ENCODE results near the gene PDRG1. TPM values are rescaled to one million over a fixed set of nuclear protein-coding genes. Genes with fewer than 3 reads are reported as not detected.
"Not testable (repeated sequence)": the region's sequence is repeated elsewhere in the genome, so short reads cannot be mapped to it uniquely, and the experiment has no call there.

PDRG1 gene
- total RNA-seq, 2 donors from 2014 or later = 7.3 to 8.0 TPM

DNA sequence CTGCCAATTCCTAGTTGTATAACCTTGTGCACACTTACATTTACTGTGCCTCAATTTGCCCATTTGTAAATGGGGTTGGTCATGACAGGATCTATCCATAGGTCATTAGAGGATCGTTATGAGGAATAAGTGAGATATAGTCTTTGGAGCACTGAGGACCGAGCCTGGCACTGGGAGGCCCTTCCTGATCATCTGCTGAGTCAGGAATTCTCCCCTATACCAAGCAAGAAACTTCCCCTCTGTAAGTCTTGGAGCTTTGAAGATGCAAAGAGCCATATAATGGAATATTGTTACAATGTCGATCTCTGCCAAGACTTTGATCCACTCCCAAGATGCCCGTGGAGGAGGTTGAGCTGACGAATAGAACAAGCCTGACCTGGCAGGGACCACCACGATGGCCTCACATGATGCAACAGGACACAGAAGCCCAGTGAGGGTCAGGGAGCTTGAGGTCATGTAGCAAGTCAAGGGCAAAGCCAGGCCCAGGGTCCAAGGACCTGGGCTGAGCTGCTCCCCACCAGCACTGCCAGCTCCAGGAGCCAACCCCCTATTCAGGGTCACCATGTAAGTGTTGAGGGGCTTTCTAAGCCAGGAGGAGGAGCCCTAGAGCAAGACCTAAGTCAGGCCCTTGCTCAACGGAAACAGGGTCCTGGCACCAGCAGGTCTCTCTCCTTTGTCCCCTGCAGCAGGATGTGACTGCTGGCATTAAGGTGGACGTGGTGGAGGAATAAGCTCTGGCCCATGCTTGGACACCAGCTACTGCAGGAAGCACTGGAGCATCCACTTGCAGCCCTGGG is 16.7 kb downstream of the PDRG1 start:
- DNase-seq (no peak), ATAC-seq (no peak)
- intact Hi-C loops (cut with DNase I, micrococcal nuclease) = no loop called here

DNA sequence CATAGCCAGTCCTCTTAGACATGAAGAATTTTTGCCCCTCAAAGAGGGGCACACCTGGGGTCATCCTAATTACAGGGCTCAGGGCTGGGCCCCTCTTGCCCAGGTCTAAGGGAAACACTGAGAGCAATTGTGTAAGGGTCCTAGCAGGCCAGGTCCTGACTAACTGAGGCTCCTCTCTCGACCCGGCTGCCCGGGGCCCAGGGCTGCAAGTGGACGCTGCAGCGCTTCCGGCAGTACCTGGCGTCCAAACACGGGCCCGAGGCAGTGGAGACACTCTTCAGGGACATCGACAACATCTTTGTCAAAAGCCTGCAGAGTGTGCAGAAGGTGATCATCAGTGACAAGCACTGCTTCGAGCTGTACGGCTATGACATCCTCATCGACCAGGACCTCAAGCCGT is 17.4 kb downstream of the PDRG1 start:
- intact Hi-C loops (cut with DNase I, micrococcal nuclease) = no loop called here
- ATAC-seq (no peak), DNase-seq (no peak)

DNA sequence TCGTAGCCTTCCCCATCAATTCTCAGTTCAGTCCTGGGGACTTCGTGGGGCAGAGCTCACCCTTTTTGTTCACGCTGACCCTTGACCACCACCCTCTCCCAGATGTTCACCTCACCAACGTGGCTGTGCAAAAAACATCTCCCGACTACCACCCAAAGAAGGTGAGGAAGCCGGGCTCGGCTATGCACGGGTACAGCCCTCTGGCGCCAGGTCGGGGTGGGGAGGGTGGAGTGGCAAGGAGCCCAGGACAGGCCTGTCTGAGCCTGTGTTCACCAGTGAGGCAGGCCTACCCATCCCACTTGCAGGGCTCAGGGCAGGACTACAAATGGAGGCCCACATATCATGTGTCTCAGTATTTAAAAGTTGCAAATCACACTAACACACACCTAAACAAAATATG is 18.1 kb downstream of the PDRG1 start:
- ATAC-seq (no peak), DNase-seq (no peak)
- intact Hi-C loops (cut with DNase I, micrococcal nuclease) = no loop called here

DNA sequence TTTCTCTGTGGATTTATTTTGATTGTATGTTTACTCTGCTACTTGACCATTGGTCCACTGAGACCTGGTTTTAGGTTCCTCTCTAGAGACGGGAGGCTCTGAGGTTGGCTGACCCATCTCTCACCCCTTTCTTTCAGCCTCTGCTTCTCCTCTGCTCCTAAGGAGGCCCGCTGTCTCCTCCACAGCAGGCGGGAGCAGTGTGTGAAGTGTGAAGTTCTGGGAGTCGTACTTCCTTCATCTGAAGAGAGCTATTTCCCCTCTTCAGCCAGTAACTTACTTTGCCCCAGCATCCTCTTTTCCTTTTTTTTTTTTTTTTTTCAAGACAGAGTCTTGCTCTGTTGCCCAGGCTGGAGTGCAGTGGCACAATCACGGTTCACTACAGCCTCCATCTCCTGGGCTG is 21.1 kb downstream of the PDRG1 start:
- intact Hi-C loops (cut with DNase I, micrococcal nuclease) = no loop called here
- ATAC-seq = no peak
- no peak for DNase-seq

DNA sequence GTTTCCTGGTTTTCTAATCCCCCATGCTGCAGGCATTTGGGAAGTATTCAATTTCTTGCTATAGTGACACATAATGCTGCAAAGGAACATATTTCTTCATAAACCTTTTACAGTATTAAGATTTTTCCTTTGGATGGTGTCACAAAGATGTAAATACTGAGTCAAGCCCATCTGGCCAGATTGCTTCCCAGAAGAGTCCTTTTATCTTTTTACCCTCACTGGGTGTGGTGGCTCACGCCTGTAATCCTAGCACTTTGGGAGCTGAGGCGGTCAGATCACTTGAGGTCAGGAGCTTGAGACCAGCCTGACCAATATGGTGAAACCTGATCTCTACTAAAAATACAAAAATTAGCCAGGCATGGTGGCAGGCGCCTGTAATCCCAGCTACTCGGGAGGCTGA is 22.2 kb downstream of the PDRG1 start:
- intact Hi-C loops (cut with DNase I, micrococcal nuclease); ATAC-seq; DNase-seq: not testable (repeated sequence)

DNA sequence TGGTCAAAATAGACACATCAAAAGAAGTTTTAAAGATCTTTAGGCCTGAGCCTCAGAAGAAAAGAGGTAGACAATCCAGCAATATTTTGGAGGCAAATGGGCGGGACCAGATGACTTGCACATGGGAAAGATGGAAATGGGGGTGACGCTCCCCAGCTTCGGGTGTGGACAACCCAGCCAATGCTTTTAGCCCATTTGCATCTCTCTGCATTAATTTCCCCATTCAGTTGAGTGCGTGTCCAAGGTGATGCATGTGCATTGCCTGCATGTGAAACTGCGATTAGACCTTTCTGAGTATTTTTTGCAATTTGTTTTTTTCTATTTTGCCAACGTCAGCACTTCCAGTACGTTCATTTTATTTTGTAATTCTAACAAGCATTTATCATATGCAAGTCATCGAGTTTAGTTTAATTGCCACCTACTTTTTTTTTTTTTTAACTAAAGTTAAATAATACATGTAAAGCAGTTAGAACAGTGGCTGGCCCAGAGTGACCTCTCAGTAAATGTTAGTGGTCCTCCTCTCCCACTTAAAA is 24.2 kb downstream of the PDRG1 start:
- intact Hi-C loops (cut with DNase I, micrococcal nuclease) = no loop called here
- DNase-seq (no peak), ATAC-seq (no peak)

DNA sequence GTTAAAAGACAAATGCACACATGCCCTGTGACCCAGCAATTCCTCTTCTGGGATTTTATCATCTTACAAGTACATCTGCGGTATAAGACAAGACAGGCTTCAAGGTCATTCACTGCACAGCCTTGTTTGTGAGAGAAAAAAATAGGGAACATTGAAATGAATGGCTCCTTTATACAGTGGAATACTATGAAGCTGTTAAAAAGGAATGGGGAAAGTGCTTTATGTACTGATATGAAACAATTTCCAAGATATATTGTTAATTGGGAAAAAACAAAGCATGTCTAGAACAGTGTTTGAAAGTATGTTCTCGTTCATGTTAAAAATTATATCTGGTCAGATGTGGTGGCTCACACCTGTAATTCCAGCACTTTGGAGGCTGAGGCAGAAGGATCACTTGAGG is 25.4 kb downstream of the PDRG1 start:
- ATAC-seq = no peak
- DNase-seq = no peak
- intact Hi-C loops (cut with DNase I, micrococcal nuclease) = no loop called here

DNA sequence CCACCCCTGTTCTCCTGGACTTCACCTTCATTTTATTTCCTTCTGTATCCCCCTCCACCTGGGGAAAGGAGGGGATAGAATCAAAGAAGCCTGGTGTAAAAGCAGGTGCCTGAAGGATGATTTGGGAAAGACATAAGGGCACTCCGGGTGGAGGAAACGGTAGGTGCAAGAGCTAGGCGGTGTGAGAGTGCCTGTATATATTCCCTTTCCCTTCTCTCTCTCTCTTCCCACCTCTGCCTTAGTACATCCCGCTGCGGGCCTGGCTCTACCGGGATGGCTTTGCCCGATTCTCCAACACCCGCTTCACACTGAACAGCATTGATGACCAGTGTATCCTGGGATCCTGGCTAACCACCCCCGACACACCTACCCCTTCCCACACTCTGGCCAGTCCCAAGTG is 26.2 kb downstream of the PDRG1 start:
- intact Hi-C loops (cut with DNase I, micrococcal nuclease) = no loop called here
- ATAC-seq (no peak), DNase-seq (no peak)

DNA sequence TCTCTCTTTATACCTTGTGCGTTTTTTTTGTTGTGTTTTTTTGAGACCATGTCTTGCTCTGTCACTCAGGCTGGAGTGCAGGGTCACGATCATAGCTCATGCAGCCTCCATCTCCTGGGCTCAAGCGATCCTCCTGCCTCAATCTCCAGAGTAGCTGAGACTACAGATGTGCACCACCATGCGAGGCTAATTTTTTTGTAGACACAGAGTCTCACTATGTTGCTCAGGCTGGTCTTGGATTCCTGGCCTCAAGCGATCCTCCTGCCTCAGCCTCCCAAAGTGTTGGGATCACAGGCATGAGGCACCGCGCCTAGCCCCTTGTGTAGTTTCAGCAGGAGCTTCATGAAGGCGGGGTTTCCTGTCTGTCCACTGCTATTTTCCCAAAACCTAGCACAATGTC is 27.3 kb downstream of the PDRG1 start:
- DNase-seq = no peak
- intact Hi-C loops (cut with DNase I, micrococcal nuclease) = no loop called here
- no peak for ATAC-seq

DNA sequence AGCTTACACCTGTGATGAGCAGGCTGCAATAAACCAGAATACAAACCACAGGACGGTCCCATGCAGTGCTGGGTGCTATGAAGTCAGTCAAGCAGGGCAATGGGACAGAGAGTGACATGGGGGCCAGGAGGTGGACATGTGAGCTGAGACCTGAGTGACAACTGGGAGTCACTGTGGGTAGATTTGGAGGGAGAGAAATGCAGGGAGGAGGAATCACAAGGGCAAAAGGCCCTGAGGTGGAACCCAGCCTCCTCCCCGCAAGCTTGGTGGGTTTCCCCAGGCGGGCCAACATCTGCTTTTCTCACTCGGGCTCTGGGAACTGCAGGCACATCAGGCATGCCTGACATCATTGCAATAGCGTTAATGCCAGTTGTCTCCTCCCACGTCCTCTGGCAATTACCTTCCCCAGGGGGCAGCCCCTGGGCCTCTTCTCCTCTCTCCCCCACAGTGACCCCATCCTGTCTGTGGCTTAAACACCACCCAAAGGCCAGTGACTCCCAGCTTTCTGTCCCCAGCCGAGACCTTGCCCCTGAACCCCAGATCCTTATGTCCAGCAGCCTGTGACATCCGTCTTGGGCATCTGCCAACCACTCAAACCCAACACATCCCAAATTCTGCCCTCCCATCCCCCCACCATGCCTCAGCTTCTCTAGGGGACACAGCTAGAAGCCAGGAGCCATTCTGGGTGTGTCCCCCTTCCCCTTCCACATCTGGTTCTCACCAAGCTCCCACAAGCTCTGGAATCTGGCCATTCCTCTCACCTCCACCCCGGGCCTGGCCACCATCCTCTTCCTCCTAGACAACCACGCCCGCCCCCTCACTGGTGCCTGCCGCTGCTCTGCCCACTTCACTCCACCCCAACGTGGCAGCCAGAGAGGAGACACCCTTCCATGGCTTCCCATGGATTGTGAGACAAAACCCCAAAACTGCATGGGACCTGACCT is 28.2 kb downstream of the PDRG1 start:
- intact Hi-C loops (cut with DNase I, micrococcal nuclease) = no loop called here
- no peak for DNase-seq
- no peak for ATAC-seq

DNA sequence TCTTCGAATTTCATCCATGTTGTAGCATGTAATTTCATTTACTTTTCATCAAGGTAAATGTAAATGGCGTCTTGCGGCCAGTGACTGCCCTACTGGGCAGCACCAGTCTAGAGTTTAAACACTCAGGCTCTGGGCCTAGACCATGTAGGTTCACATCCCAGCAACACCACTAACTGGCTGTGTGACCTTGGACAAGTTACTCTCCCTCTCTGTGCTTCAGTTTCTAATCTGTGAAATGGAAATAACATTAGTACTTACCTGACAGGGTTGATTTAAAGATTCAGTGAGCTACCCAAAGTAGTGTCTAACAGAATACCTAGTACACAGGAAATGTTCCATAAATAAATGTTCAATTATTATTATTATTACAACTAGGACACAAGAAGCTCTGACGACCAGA is 29.3 kb downstream of the PDRG1 start:
- ATAC-seq (no peak), DNase-seq (no peak)
- intact Hi-C loops (cut with DNase I, micrococcal nuclease) = no loop called here

DNA sequence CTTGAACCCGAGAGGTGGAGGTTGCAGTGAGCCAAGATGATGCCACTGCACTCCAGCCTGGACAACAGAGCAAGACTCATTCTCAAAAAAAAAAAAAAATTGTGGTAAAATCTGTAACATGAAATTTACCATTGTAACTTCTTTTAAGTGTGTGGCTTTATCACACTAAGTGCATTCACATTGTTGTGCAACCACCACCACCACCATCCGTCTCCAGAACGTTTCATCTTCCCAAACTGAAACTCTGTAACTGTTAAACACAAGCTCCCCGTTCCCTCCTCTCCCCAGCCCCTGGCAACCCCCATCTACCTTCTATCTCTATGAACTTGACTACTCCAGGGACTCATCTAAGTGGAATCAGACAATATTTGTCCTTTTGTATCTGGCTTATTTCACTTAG is 29.7 kb downstream of the PDRG1 start:
- no peak for ATAC-seq
- no peak for DNase-seq
- intact Hi-C loops (cut with DNase I, micrococcal nuclease) = no loop called here

DNA sequence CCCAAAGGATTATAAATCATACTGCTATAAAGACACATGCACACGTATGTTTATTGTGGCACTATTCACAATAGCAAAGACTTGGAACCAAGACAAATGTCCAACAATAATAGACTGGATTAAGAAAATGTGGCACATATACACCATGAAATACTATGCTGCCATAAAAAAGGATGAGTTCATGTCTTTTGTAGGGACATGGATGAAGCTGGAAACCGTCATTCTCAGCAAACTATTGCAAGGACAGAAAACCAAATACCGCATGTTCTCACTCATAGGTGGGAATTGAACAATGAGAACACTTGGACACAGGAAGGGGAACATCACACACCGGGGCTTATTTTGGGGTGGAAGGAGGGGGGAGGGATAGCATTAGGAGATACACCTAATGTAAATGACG is 30.4 kb downstream of the PDRG1 start:
- intact Hi-C loops (cut with DNase I, micrococcal nuclease); DNase-seq; ATAC-seq: not testable (repeated sequence)

DNA sequence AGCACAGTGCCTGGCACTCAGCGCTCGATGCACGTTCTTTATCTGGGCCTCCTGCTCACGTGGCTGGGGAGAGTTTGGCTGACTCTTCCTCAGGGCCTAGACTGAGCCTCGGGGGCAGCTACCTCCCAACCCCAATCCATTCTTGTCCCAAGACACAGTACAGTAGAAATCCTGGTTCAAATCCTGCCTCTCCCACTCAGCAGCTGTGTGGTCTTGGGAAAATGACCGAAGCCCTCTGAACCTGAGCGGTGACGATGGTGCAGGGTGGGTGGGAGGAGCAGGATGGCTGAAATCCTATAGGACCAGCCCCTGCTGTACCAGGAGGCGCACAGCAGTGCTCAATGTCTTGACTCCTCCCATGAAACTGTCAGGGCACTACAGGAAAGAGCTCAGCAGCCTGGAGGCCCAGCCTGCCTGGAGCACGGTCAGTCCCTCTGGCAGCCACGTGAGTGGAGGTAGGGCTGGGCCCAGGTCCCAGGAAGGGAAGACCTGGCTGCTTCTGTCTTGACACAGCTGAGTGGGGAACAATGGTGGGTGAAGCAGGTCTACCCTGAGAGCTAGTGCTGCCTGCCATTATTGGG is 31.5 kb downstream of the PDRG1 start:
- DNase-seq (no peak), ATAC-seq (no peak)
- intact Hi-C loops (cut with DNase I, micrococcal nuclease) = no loop called here

DNA sequence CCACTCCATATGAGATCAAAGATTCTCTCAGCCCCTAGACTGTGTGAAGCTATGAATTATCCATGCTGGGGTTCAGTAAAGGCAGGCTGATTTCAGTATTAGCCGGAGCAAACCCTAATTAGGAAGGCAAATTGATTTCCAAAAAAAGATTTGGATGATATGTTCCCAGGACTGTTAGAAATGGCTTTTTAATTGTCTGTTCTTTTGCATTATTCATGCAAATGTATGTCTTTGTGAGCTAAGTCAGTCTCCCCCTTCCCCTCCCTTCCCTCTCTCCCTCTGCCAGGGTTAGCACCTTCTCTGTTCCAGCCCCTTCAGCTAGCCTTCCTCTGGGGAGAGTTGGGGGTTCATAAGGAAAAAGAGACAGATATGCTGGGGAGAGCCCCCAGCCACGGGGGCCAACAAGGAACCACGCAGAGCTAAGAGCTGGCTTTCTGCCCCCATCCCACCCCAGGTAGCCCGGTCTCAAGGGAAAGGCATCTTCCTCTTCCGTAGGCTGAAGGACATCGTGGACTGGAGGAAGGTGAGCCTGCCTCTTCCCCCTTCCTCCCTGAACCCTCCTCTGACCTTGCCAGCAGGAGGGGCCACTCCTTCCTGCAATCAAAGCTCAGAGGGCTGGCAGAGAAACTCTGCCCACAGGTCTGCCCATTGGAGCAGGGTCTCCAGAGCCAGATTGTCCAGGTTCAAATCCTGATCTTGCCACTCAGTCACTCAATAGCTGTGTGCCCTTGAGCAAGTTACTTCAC is 32.3 kb downstream of the PDRG1 start:
- DNase-seq (no peak), ATAC-seq (no peak)
- intact Hi-C loops (cut with DNase I, micrococcal nuclease) = no loop called here

DNA sequence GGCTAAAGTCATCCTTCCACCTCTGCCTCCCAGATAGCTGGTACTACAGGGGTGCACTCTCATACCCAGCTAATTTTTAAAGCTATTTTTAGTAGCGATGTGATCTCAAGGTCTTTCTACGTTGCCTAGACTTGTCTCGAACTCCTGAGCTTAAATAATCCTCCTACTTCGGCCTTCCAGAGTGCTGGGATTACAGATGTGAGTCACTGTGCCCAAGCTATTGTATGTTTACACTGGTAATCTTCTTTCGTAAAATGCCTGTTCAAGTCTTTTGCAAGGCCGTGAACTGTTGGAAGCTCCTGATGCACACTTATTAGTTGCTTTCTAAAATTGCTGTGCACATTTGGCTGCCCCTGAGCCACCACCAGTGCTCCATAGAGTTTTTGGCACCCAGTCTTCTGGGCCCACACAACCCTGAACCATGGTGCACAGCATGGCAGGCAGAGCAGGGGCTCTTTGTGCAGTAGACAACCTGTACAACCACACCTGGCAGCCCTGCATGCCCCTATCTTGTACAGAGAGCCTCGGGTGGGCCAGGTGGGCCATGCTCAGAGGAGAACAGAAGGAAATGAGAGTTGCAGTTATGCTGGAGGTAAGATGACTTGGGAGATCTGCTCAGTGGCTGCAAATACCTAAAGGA is 33.3 kb downstream of the PDRG1 start:
- ATAC-seq (no peak), DNase-seq (no peak)
- intact Hi-C loops (cut with DNase I, micrococcal nuclease) = no loop called here

DNA sequence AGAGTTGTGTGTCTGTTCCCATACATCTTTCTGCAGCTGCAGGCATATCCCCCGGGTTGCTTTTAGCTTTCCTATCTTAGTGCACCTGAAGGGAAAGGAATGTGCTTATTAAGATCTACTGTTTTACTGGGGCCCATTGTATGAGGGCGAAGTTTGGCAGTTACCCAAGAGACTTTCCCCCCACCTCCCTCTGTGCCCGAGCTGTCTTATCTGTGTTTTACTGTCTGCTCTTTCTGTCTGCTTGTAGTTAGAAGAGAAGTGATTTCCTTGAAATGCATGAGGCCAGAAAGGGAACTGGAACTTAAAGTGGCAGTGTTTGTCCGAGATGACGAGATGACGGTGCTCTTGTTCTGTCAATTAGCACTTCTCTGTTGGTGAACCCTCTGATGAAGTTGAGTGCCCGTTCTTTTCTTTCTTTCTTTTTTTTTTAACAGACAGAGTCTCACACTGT is 33.9 kb downstream of the PDRG1 start:
- intact Hi-C loops (cut with DNase I, micrococcal nuclease); ATAC-seq; DNase-seq: not testable (repeated sequence)

DNA sequence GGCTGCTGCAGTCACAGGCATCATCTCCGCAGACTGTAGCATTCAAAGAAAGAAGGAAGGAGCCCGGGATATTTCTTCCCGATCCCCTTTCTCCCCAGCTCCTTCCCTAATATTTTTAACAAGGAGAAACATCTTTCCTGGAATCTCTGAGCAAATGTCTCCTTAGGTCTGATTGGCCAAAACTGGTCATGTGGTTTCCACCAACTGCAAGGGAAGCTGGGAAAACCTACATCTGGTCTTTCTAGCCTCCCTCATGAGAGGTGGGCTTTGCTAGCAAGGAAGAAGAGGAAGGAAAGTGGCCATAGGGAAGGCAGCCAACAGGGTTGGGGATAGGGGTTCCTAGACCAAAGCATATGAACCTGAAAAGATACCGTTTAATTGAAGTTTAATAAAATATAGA is 35.1 kb downstream of the PDRG1 start:
- intact Hi-C loops (cut with DNase I, micrococcal nuclease) = no loop called here
- ATAC-seq (no peak), DNase-seq (no peak)

All from left colon (tissue), 2 donors.